OCI-LY7 (cell line): ENCODE measurements around the gene KRT16. TPM values are rescaled to one million over a fixed set of nuclear protein-coding genes. Genes with fewer than 3 reads are reported as not detected.

Experiments
- BruUV-seq: library from RNA; stranded (reverse); fragments of 400-500 nt; replicated peaks from 2 replicates; lab custom pipeline; 2021; lab: Mats Ljungman, UMichigan
- CTCF ChIA-PET: fragments of 300-600 bp; sonication (Branson Sonifier 250); formaldehyde crosslinking; loops from one replicate; lab custom pipeline; 2022; ENCODE audit warnings: antibody characterized with exemption; ENCODE audit not compliant: unreplicated experiment; lab: Charles Lee
- POLR2A ChIA-PET: fragments of 300-600 bp; sonication (Branson Sonifier 250); formaldehyde crosslinking; loops from one replicate; lab custom pipeline; 2022; ENCODE audit warnings: antibody characterized with exemption; lab: Charles Lee
- DNase-seq: peaks from one replicate; pipeline ENCODE4 v3.0.0-alpha.2; 2015; ENCODE audit warnings: low spot score
- H2AFZ ChIP-seq: fragments of 200-600 bp; sonication (generic), shearing (Covaris generic); 2 replicates; pipeline ENCODE4 v1.6.1; 2014; ENCODE audit warnings: mild to moderate bottlenecking, antibody characterized with exemption, low read length, moderate library complexity
- H3K27ac ChIP-seq: fragments of 200-600 bp; sonication (generic); 2 replicates; pipeline ENCODE4 v1.5.1; 2014; ENCODE audit warnings: mixed run types, low read depth, mild to moderate bottlenecking, moderate library complexity, low read length, inconsistent platforms; ENCODE audit not compliant: poor library complexity, severe bottlenecking
- H3K36me3 ChIP-seq: fragments of 200-600 bp; sonication (generic); 2 replicates; pipeline ENCODE4 v1.6.1; 2014; ENCODE audit warnings: mild to moderate bottlenecking, antibody characterized with exemption, low read length, moderate library complexity, mixed read lengths; ENCODE audit not compliant: insufficient read depth
- H3K4me1 ChIP-seq: fragments of 200-600 bp; sonication (generic); 2 replicates; pipeline ENCODE4 v1.5.1; 2014; ENCODE audit warnings: mild to moderate bottlenecking, low read length; ENCODE audit not compliant: insufficient read depth, poor library complexity, severe bottlenecking
- H3K4me2 ChIP-seq: fragments of 200-600 bp; sonication (generic); 2 replicates; pipeline ENCODE4 v1.6.1; 2014; ENCODE audit warnings: mild to moderate bottlenecking, low read length
- H3K4me3 ChIP-seq: fragments of 200-600 bp; sonication (generic); 2 replicates; pipeline ENCODE4 v1.5.1; 2014; ENCODE audit warnings: mild to moderate bottlenecking, low read depth, low read length; ENCODE audit not compliant: poor library complexity, severe bottlenecking
- H3K79me2 ChIP-seq: fragments of 200-600 bp; sonication (generic); 2 replicates; pipeline ENCODE4 v1.6.1; 2016; ENCODE audit warnings: low read depth, mild to moderate bottlenecking, low read length, moderate library complexity, mixed read lengths; ENCODE audit not compliant: insufficient read depth
- H3K9me2 ChIP-seq: fragments of 200-600 bp; sonication (generic); 2 replicates; pipeline ENCODE4 v1.6.1; 2016; ENCODE audit warnings: mild to moderate bottlenecking, low read length, mixed read lengths; ENCODE audit not compliant: insufficient read depth
- H3K9me3 ChIP-seq: fragments of 200-600 bp; sonication (generic); 2 replicates; pipeline ENCODE4 v1.6.1; 2014; ENCODE audit warnings: mild to moderate bottlenecking, mixed run types, low read length, mixed read lengths
- H4K20me1 ChIP-seq: fragments of 200-600 bp; sonication (generic); 2 replicates; pipeline ENCODE4 v1.6.1; 2014; ENCODE audit warnings: mild to moderate bottlenecking, antibody characterized with exemption, low read length, moderate library complexity, mixed read lengths; ENCODE audit not compliant: insufficient read depth
- EZH2phosphoT487 ChIP-seq: fragments of 200-600 bp; sonication (generic); IDR thresholded peaks from 2 replicates; pipeline ENCODE4 v1.6.1; 2018; ENCODE audit warnings: low read depth, borderline replicate concordance, mild to moderate bottlenecking, mixed run types, antibody characterized with exemption, low read length, moderate library complexity, mixed read lengths
- intact Hi-C: fragments of 100-400 bp; cut with micrococcal nuclease; formaldehyde crosslinking; loops from one replicate; pipeline ENCODE4 v1.10.0; 2022; ENCODE audit not compliant: unreplicated experiment
- total RNA-seq, 2 experiments: library from RNA; depleted of rRNA in 1 of 2; stranded (reverse); fragments of >200 nt in 1 of 2; shearing (Covaris generic) in 1 of 2; gene quantifications; 2 replicates each; pipeline ENCODE4 v1.2.3, GENCODE V29; 2014 to 2022
- TF ChIP-seq, protein P1 (sequence below): fragments of 200-600 bp; sonication (generic); conservative IDR thresholded peaks from 2 replicates; pipeline ENCODE4 v1.5.1; 2014; ENCODE audit warnings: mild to moderate bottlenecking, antibody characterized with exemption, low read length, moderate library complexity, mixed read lengths

Gene KRT16
- total RNA-seq, 2 experiments from 2014 or later: not detected

DNA sequence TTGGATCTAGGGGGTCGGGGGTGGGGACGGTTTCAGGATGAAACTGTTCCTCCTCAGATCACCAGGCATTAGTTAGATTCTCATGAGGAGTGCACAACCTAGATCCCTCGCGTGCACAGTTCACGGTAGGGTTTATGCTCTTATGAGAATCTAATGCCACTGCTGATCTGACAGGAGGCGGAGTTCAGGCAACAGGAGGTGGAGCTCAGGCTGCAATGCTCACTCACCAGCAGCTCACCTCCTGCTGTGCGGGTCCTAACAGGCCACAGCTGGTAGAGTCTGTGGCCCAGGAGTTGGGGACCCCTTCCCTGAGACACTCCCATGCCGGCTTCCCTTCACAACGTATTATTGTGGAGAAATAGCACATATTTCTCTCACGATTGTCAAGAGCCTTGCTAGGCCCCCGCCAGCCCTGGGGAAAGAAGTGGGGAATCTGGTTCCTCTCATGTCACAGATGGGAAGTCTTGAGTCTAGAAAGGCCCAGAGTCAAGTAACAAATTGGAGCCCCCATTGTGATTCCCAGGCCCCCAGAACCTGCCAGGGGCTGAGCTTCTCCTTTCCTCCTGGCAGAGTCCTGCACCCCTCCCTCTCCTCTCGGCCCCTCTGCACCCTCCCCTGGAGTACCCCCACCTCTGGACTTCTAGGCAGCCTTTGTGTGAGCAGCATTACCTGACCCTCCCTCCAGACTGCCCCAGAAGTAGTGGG is 19.8 kb downstream of the KRT16 start:
- no peak for DNase-seq
- no peak overlapping the region for H3K4me2 ChIP-seq
- H3K9me2 ChIP-seq: no peaks in the 10 kb centered on the region
- CTCF ChIA-PET: no interaction called here
- no peak overlapping the region for H2AFZ ChIP-seq
- no peaks in the 10 kb centered on the region for H3K79me2 ChIP-seq
- H3K4me3 ChIP-seq: no peak overlapping the region
- TF ChIP-seq, protein P1, sequence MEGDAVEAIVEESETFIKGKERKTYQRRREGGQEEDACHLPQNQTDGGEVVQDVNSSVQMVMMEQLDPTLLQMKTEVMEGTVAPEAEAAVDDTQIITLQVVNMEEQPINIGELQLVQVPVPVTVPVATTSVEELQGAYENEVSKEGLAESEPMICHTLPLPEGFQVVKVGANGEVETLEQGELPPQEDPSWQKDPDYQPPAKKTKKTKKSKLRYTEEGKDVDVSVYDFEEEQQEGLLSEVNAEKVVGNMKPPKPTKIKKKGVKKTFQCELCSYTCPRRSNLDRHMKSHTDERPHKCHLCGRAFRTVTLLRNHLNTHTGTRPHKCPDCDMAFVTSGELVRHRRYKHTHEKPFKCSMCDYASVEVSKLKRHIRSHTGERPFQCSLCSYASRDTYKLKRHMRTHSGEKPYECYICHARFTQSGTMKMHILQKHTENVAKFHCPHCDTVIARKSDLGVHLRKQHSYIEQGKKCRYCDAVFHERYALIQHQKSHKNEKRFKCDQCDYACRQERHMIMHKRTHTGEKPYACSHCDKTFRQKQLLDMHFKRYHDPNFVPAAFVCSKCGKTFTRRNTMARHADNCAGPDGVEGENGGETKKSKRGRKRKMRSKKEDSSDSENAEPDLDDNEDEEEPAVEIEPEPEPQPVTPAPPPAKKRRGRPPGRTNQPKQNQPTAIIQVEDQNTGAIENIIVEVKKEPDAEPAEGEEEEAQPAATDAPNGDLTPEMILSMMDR: no peak
- no peak for TF ChIP-seq EZH2phosphoT487
- POLR2A ChIA-PET: no interaction called here
- no TSS peak for BruUV-seq
- intact Hi-C loops: no loop called here
- no peaks in the 10 kb centered on the region for H4K20me1 ChIP-seq
- no peaks in the 10 kb centered on the region for H3K36me3 ChIP-seq
- H3K9me3 ChIP-seq: no peaks in the 10 kb centered on the region
- H3K4me1 ChIP-seq: no peaks in the 10 kb centered on the region
- no peak overlapping the region for H3K27ac ChIP-seq

DNA sequence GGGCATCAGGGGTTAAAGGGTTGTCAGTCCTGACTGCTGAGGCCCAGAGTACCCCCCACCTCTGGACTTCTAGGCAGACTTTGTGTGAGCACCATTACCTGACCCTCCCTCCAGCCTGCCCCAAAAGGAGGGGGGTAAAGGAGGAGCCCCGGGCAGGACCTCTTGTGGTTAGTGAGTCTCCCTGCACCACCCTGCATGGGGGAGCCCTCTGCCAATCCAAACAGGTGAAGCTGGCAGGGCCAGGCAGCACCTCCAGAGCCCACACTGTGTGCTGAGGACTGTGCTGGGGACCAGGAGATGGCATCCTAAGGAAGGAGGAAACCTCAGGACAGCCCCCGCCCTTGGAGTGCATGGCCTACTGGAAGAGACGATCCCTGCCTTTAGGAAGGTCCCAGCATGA is 23.3 kb downstream of the KRT16 start:
- ChIA-PET POLR2A (no interaction called here), CTCF (no interaction called here)
- no peak for TF ChIP-seq EZH2phosphoT487
- TF ChIP-seq, protein P1: no peak
- no peaks in the 10 kb centered on the region for H3K9me3 ChIP-seq
- no peak for DNase-seq
- no peaks in the 10 kb centered on the region for H3K79me2 ChIP-seq
- intact Hi-C loops: no loop called here
- H3K4me1 ChIP-seq: no peaks in the 10 kb centered on the region
- no peaks in the 10 kb centered on the region for H4K20me1 ChIP-seq
- H3K9me2 ChIP-seq: no peaks in the 10 kb centered on the region
- H2AFZ ChIP-seq: no peak overlapping the region
- no peak overlapping the region for H3K4me3 ChIP-seq
- no peak overlapping the region for H3K4me2 ChIP-seq
- no peak overlapping the region for H3K27ac ChIP-seq
- no peaks in the 10 kb centered on the region for H3K36me3 ChIP-seq
- BruUV-seq: no TSS peak

DNA sequence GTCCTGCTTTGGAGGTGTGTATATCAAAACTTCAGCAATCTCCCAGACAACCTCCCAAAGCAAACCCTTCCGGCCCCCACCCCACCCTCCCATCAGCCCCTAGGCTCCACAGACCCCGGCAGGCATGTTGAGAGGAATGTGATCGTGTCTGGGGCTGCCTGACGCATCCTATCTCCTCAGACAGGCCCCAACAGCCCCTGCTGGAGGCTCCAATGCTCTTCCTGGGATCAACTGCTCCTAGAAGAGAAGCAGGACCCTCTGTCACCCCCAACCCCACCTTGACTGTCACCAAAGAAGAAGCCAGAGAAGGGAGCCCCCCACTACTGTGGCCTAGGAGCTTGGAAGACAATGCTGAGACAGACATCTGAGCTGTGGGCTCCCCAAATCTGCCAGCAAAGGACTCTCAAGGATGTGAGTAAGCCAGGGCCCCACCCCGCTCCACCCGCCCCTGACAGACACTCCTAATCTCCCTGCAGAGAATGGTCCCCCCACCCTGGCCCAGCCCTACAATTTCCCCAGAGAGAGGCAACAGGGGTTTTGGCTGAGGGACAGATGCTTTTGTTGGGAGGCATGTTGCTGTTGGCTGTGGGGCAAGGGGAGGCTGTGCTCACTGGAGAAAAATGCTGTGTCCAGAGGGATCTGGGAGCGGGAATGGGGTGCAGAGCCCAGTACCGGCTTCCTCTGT is 24.3 kb downstream of the KRT16 start:
- no peak overlapping the region for H3K4me3 ChIP-seq
- no peaks in the 10 kb centered on the region for H3K36me3 ChIP-seq
- H3K9me2 ChIP-seq: no peaks in the 10 kb centered on the region
- H4K20me1 ChIP-seq: no peaks in the 10 kb centered on the region
- intact Hi-C loops: no loop called here
- H3K4me1 ChIP-seq: no peaks in the 10 kb centered on the region
- no peak for TF ChIP-seq EZH2phosphoT487
- TF ChIP-seq, protein P1: no peak
- no peak overlapping the region for H3K4me2 ChIP-seq
- no TSS peak for BruUV-seq
- no peak overlapping the region for H2AFZ ChIP-seq
- POLR2A ChIA-PET: no interaction called here
- no peak for DNase-seq
- H3K9me3 ChIP-seq: no peaks in the 10 kb centered on the region
- CTCF ChIA-PET: no interaction called here
- H3K27ac ChIP-seq: no peak overlapping the region
- no peaks in the 10 kb centered on the region for H3K79me2 ChIP-seq
